ENCODE results near the gene CCDC158.
"Not testable (repeated sequence)": the region's sequence is repeated elsewhere in the genome, so short reads cannot be mapped to it uniquely, and the experiment has no call there.

Gene CCDC158

DNA sequence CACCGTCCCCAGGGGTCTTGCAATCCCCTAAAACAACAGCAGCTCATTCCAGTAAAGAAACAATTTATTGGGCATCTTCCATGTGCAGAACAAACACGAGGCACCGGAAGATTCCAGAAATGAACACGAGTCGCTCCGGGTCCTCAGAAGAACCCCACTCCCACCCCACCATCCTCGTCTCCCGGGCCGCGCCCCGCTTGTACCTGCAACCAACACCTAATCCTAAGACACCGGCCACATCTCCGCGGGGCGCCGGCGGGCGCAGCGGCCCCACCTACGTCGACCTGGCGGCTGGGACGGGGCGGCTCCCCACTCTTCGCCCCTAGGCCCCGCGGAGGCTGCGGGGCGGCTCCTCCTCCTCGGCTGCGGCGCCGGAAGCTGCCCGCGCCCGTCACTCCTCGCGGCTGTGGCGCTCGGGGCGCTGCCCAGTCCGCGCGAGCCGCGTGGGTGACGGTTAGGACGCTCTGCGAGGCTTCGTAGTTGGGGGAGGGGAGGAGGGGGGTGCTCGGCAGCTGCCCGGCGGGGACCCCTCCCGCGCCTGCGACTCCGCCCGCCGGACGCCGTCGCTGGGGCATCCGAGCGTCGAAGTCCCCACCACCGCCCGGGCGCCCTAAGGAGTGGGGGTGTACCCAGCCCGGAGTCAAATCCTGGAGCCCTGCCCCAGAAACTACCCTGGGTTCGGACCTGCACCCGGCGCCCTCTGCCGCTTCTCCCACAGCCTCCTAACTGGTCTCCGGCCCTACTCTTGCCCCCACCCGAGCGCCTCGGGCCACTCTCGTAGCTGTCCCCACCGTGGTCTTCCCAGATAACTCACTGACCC is at the start of gene CCDC158:
TSS of gene CCDC158 (minus strand) at position 380 of the 820 bp plus-strand sequence. CDS start 17,934 bp downstream, outside the sequence.
- H3K36me3 Mint-ChIP-seq (ENCODE audit: low read depth): no peaks in the 10 kb centered on the region
- peak within 1 kb of the TSS; percentile 60 for H3K4me3 Mint-ChIP-seq
- peaks cover 5% of the 10 kb centered on the region for H3K4me1 Mint-ChIP-seq (ENCODE audit: low read depth)

DNA sequence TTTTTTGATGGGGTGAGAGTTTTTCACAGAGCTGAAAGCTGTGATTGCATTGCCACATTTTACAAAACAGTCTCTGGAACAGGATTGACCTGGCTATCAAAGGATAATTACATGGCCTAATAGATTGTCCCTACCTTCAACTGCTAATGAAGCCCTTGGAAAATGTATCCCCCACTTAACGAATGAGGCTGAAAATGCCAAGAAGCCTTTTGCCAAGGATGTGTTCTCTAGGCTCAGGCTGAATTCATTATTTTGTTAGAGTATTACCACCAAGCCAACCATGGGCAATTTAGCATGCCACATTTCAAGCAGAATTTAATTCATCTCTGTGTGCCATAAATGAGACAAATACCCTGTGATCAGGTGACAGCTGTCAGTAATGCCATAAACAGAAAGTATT is 49.6 kb upstream of the CCDC158 start:
- Mint-ChIP-seq H3K4me1 (ENCODE audit: low read depth) (no peaks in the 10 kb centered on the region), H3K27ac (no peak overlapping the region), H3K36me3 (ENCODE audit: low read depth) (no peaks in the 10 kb centered on the region), H3K4me3 (no peak overlapping the region), H3K27me3 (ENCODE audit: low read depth) (no peaks in the 10 kb centered on the region), H3K9me3 (no peaks in the 10 kb centered on the region)

More for the DNA sequence above, at the start of gene CCDC158:
- Mint-ChIP-seq H3K27me3 (ENCODE audit: low read depth) (peaks cover 53% of the 10 kb centered on the region), H3K27ac (no peak within 1 kb of the TSS), H3K9me3 (no peaks in the 10 kb centered on the region)

DNA sequence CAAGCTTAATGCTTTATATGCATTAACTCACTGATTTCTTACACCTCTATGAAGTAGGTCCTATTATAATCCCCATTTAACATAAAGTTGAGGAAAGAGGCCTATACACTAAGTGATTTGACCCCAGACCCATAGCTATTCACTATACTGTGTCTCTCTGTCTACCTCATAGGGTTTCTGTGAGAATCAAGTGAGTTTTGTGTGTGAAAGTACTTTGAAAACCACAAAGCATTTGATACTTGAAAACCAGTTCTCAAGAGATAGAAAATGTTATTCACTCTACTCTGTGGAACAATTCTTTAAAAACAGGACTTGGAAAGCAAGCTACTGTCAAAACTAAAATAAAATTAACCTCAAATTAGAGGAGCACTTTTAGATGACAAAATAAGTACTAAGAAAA is 49.1 kb upstream of the CCDC158 start:
- Mint-ChIP-seq H3K9me3 (no peaks in the 10 kb centered on the region), H3K4me1 (ENCODE audit: low read depth) (no peaks in the 10 kb centered on the region), H3K4me3 (no peak overlapping the region), H3K27me3 (ENCODE audit: low read depth) (no peaks in the 10 kb centered on the region), H3K36me3 (ENCODE audit: low read depth) (no peaks in the 10 kb centered on the region), H3K27ac (no peak overlapping the region)

DNA sequence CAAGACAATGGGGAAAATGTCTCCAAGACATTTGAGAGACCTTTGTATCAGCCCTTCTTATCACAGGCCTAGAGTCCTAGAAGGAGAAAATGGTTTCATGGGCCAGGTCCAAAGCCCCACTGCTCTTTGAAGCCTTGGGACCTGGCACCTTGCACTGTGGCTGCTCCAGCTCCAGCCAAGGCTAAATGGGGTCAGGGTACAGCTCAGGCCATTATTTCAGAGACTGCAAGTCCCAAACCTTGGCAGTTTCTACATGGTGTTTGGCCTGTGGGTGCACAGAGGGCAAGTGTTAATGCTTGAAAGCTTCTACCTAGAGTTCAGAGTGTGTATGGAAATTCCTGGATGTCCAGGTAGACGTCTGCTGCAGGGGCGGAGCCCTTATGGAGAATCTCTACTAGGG is 42.6 kb upstream of the CCDC158 start:
- H3K4me1 Mint-ChIP-seq (ENCODE audit: low read depth): no peaks in the 10 kb centered on the region
- no peak overlapping the region for H3K27ac Mint-ChIP-seq
- no peaks in the 10 kb centered on the region for H3K36me3 Mint-ChIP-seq (ENCODE audit: low read depth)
- no peaks in the 10 kb centered on the region for H3K27me3 Mint-ChIP-seq (ENCODE audit: low read depth)
- H3K9me3 Mint-ChIP-seq: peaks cover 9% of the 10 kb centered on the region
- no peak overlapping the region for H3K4me3 Mint-ChIP-seq

DNA sequence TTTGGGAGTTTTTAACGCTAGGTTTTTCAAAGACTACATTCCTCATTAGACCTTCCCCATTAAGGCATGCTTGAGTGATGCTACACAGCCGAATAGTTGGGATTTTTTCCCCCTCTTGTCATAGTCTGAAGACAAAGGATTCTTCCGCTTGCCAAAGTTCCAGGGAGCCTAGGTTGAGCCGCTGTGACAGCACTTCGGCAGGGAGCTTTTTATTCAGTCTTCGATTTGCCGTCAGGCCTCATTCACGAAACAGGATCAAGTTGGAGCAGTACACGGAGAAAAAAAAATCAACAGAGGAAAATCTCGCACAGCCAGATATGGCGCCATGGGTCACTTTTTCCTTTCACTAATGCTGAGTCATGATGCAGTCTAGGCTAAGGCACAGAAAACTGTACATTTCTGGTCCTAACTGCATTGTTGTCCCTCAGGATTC is 38.4 kb upstream of the CCDC158 start:
- no peak overlapping the region for H3K4me3 Mint-ChIP-seq
- H3K36me3 Mint-ChIP-seq (ENCODE audit: low read depth): no peaks in the 10 kb centered on the region
- peaks cover 8% of the 10 kb centered on the region for H3K27me3 Mint-ChIP-seq (ENCODE audit: low read depth)
- no peak overlapping the region for H3K27ac Mint-ChIP-seq
- no peaks in the 10 kb centered on the region for H3K4me1 Mint-ChIP-seq (ENCODE audit: low read depth)
- peaks cover 9% of the 10 kb centered on the region for H3K9me3 Mint-ChIP-seq

DNA sequence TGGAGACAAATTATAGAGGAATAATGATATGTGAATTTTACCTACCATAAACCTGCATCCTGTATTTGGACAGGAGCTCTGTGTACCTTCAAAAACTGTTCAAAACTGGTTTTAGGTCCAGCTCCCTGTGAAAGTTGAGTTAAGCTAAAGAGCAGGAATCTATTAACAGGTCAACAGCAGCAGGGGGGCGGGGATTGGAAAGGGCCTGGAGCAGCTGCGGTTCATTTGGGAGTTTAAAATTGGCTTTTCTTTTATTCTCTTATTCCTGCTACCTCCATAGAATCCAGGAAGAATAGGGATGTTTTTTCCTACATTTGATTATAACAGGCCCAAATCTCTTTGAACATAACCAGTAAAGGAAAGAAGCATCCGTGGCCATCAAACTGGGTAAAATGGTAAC is 37.9 kb upstream of the CCDC158 start:
- Mint-ChIP-seq H3K27me3 (ENCODE audit: low read depth) (peaks cover 8% of the 10 kb centered on the region), H3K4me3 (no peak overlapping the region), H3K4me1 (ENCODE audit: low read depth) (no peaks in the 10 kb centered on the region), H3K36me3 (ENCODE audit: low read depth) (no peaks in the 10 kb centered on the region), H3K27ac (no peak overlapping the region), H3K9me3 (peaks cover 9% of the 10 kb centered on the region)

DNA sequence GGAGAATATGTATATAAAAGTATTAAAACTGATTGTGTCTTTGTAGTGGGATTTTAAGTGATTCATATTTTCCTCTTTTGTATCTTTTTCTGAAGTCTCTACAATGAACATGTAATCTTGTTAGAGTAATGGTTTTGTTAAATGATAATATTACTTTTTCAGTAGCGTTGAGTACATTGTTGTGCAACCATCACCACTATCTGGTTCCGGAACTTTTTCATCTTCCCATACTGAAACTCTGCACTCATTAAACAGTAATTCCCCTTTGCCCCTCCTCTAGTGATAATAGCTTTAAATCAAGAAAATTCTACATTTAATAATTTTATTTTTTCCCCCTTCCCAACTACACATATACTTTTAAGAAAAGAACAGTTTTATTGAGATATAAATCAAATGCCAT is 37.4 kb upstream of the CCDC158 start:
- Mint-ChIP-seq H3K36me3 (ENCODE audit: low read depth) (no peaks in the 10 kb centered on the region), H3K9me3 (peaks cover 7% of the 10 kb centered on the region), H3K27ac (no peak overlapping the region), H3K4me3 (no peak overlapping the region), H3K4me1 (ENCODE audit: low read depth) (no peaks in the 10 kb centered on the region), H3K27me3 (ENCODE audit: low read depth) (peaks cover 8% of the 10 kb centered on the region)

DNA sequence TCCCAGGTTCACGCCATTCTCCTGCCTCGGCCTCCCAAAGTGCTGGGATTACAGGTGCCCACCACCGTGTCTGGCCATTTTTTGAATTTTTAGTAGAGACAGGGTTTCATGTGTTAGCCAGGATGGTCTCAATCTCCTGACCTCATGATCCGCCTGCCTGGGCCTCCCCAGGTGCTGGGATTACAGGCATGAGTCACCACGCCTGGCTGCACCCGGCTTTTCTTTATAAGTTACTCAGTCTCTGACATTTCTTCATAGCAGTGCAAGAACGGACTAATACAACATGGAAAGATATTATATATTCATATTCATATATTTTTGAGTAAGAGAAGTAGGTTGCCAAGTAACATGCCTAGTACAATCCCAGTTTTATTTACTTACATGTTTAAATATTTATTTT is 36.9 kb upstream of the CCDC158 start:
- no peak overlapping the region for H3K27ac Mint-ChIP-seq
- peaks cover 3% of the 10 kb centered on the region for H3K9me3 Mint-ChIP-seq
- H3K4me1 Mint-ChIP-seq (ENCODE audit: low read depth): no peaks in the 10 kb centered on the region
- H3K27me3 Mint-ChIP-seq (ENCODE audit: low read depth): peaks cover 8% of the 10 kb centered on the region
- no peak overlapping the region for H3K4me3 Mint-ChIP-seq
- no peaks in the 10 kb centered on the region for H3K36me3 Mint-ChIP-seq (ENCODE audit: low read depth)

DNA sequence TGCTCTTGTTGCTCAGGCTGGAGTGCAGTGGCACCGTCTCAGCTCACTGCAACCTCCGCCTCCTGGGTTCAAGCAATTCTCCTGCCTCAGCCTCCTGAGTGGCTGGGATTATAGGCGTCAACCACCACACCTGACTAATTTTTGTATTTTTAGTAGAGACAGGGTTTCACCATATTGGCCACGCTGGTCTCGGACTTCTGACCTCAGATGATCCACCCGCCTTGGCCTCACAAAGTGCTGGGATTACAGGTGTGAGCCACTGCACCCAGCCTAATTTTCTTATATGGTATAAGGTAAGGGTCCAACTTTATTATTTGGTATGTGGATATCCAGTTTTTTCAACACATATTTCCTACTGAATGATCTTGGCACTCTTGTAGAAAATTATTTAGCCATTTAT is 33.1 kb upstream of the CCDC158 start:
- not testable (repeated sequence) for H3K4me3 Mint-ChIP-seq; H3K36me3 Mint-ChIP-seq (ENCODE audit: low read depth); H3K4me1 Mint-ChIP-seq (ENCODE audit: low read depth); H3K27ac Mint-ChIP-seq; H3K9me3 Mint-ChIP-seq
- H3K27me3 Mint-ChIP-seq (ENCODE audit: low read depth): peaks cover 14% of the 10 kb centered on the region

DNA sequence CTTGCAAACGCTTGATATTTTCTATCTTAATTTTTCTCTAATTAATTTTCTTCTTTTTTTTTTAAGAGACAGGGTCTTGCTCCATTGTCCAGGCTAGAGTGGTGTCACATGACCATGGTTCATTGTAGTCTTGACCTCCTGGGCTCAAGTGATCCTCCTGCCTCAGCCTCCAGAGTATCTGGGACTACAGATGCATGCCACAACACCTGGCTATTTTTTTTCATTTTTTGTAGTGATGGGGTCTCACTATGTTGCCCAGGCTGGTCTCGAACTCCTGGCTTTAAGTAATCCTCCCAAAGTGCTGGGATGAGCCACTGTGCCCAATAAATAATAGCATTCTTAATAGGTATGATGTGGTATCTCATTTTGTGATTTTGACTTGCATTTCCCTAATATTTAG is 32.3 kb upstream of the CCDC158 start:
- no peaks in the 10 kb centered on the region for H3K4me1 Mint-ChIP-seq (ENCODE audit: low read depth)
- H3K9me3 Mint-ChIP-seq: no peaks in the 10 kb centered on the region
- no peak overlapping the region for H3K4me3 Mint-ChIP-seq
- peaks cover 14% of the 10 kb centered on the region for H3K27me3 Mint-ChIP-seq (ENCODE audit: low read depth)
- no peak overlapping the region for H3K27ac Mint-ChIP-seq
- no peaks in the 10 kb centered on the region for H3K36me3 Mint-ChIP-seq (ENCODE audit: low read depth)

DNA sequence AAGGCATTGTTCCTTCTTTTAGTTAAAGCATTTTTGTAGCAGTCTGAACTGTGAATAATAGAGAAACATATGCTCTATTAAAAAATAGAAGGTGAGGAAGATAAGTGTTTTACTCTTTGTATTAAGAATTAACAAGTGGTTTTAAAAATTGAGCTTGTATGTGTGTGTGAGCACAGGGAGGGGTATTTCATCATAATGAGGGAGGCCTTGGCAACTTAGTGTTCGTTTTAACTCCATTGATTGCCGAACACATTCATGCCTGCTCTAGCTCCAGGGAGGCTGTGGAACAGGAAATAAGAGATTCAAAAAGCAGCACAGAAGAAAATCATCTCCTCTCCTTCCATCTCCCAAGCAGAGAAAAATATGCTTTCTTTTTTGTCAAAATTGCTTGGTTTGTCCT is 28.9 kb upstream of the CCDC158 start:
- H3K27ac Mint-ChIP-seq: no peak overlapping the region
- H3K36me3 Mint-ChIP-seq (ENCODE audit: low read depth): no peaks in the 10 kb centered on the region
- no peaks in the 10 kb centered on the region for H3K9me3 Mint-ChIP-seq
- no peaks in the 10 kb centered on the region for H3K4me1 Mint-ChIP-seq (ENCODE audit: low read depth)
- H3K4me3 Mint-ChIP-seq: no peak overlapping the region
- peaks cover 12% of the 10 kb centered on the region for H3K27me3 Mint-ChIP-seq (ENCODE audit: low read depth)

DNA sequence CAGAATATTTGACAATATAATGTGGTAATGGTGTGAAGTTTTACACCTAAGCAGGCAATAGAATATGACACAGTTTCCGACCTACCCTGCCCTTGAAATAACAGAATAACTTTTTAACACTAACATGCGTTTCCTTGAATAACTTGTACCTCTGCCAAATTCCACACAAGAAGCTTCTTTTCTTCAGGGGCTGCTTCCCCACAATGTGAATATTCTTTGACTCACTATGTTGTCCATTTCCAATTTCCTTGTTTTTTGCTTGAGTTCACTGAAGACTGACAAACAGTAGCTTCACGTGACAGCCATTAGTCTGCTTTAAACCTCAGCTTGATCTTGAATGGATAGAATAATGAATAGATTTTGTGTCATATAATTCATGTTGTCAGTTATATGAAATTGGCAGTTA is 28.4 kb upstream of the CCDC158 start:
- Mint-ChIP-seq H3K27ac (no peak overlapping the region), H3K9me3 (no peaks in the 10 kb centered on the region), H3K27me3 (ENCODE audit: low read depth) (peaks cover 7% of the 10 kb centered on the region), H3K4me1 (ENCODE audit: low read depth) (no peaks in the 10 kb centered on the region), H3K4me3 (no peak overlapping the region), H3K36me3 (ENCODE audit: low read depth) (no peaks in the 10 kb centered on the region)

DNA sequence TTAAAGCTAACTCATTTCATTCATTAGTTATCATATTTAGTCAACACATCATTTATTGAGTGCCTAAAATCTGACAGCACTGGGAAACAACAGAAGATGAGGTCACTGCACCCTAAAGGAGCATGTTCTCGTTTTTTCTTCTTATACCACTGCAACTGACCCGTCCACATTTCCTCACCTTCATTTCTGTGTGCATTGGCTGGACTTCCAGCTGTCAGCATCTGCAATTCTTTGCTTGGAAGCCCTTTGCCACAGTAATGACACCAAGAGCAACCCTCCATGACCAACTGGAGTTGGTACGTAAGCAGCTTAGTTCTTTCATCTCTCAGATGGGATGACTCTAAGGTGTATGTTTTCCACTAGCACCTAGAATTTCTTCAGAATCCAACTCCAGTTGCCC is 27.3 kb upstream of the CCDC158 start:
- Mint-ChIP-seq H3K36me3 (ENCODE audit: low read depth) (no peaks in the 10 kb centered on the region), H3K4me1 (ENCODE audit: low read depth) (no peaks in the 10 kb centered on the region), H3K9me3 (no peaks in the 10 kb centered on the region), H3K4me3 (no peak overlapping the region), H3K27me3 (ENCODE audit: low read depth) (peaks cover 11% of the 10 kb centered on the region), H3K27ac (no peak overlapping the region)

DNA sequence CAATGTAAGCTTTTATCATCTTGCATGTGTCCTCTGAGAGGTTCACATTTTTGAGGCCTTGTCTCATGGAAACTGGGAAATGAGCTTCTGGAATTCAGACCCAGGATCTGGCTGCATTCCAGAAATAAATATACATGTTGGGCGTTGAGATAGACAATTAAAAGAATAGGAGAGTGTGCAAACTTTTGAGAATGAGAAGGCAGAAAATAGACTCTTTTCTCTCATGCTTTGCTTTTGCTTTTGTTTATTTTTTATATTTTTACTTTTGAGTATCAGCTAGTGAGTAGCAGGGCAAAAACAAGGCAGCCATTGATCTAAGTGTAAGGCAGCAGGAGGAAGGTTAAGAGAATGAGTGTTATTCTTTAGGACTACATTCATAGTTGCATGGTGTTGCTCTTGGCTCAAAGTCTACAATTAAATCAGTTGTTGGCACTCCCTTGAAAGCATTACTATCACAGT is 26.5 kb upstream of the CCDC158 start:
- no peak overlapping the region for H3K4me3 Mint-ChIP-seq
- H3K27ac Mint-ChIP-seq: no peak overlapping the region
- H3K9me3 Mint-ChIP-seq: no peaks in the 10 kb centered on the region
- H3K36me3 Mint-ChIP-seq (ENCODE audit: low read depth): no peaks in the 10 kb centered on the region
- H3K4me1 Mint-ChIP-seq (ENCODE audit: low read depth): no peaks in the 10 kb centered on the region
- peaks cover 11% of the 10 kb centered on the region for H3K27me3 Mint-ChIP-seq (ENCODE audit: low read depth)

DNA sequence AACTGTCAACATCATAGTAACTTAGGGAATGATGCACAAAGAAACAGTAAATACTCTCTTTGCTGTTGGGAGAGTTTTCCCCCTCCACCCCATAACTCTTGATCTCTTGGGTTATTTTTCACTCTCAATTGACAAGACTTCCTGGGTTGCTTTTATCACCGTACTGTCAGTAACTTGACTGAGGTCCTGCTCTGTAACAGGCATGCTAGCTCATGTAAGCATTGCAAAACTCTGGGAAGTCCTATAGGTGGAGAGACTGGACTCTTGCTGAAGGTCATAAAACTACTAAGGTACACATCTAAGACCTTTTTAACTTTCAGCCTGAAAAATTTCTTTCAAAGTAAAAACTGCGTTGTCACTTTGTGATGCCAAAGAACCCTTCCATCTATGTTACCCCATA is 25.0 kb upstream of the CCDC158 start:
- Mint-ChIP-seq H3K4me3 (no peak overlapping the region), H3K27ac (no peak overlapping the region), H3K9me3 (no peaks in the 10 kb centered on the region), H3K36me3 (ENCODE audit: low read depth) (no peaks in the 10 kb centered on the region), H3K4me1 (ENCODE audit: low read depth) (no peaks in the 10 kb centered on the region), H3K27me3 (ENCODE audit: low read depth) (peaks cover 8% of the 10 kb centered on the region)
